HepG2 (cell line): Measurements from ENCODE around the gene MAN2A2. TPM values are rescaled to one million over a fixed set of nuclear protein-coding genes. Genes with fewer than 3 reads are reported as not detected.

Source experiments
- CREB1 ChIP-seq, 2 experiments: fragments of 450-650 bp in 1 of 2; IDR thresholded peaks; 2 replicates each; pipeline ENCODE4 v1.6.1; 2016 to 2017; ENCODE audit warnings: control low read depth in 1 of 2, mild to moderate bottlenecking in 1 of 2, missing compliant biosample characterization in 1 of 2, missing genetic modification characterization in 1 of 2
- FOSL1 ChIP-seq: sonication (generic); formaldehyde crosslinking; IDR thresholded peaks from 2 replicates; pipeline ENCODE4 v1.9.0; 2021; ENCODE audit warnings: missing genetic modification reagents, borderline replicate concordance
- SIN3B ChIP-seq: fragments of 150-350 bp; IDR thresholded peaks from 2 replicates; pipeline ENCODE4 v1.6.1; 2014; ENCODE audit warnings: low read length
- SMYD3 ChIP-seq: sonication (generic); formaldehyde crosslinking; IDR thresholded peaks from 2 replicates; pipeline ENCODE4 v1.8.1; 2023; ENCODE audit warnings: mild to moderate bottlenecking, missing genetic modification reagents
- ZNF367 ChIP-seq: sonication (generic); formaldehyde crosslinking; IDR thresholded peaks from 2 replicates; pipeline ENCODE4 v1.4.0; 2020; ENCODE audit warnings: missing genetic modification reagents, borderline replicate concordance
- ZNF780A ChIP-seq: sonication (generic); formaldehyde crosslinking; IDR thresholded peaks from 2 replicates; pipeline ENCODE4 v1.8.0; 2022; ENCODE audit warnings: mild to moderate bottlenecking, missing genetic modification reagents, moderate library complexity
- polyA plus RNA-seq, 8 experiments: library from polyadenylated mRNA; depleted of rRNA in 3 of 8; stranded (reverse) in 7 of 8; unstranded in 1 of 8; fragments of >200 nt; fragmentation: Illumina TruSeq in 4 of 8; extraction: Trizol in 4 of 8; gene quantifications; 2 replicates each; pipeline versions ENCODE4 v1.2.1 to v1.2.3, GENCODE V29; 2011 to 2016; ENCODE audit warnings: low read depth in 4 of 8, missing spikeins in 1 of 8, mixed read lengths in 1 of 8; ENCODE audit not compliant: insufficient read depth in 1 of 8
- total RNA-seq, 5 experiments: library from RNA; depleted of rRNA; stranded (reverse); fragments of >200 nt; fragmentation: Illumina TruSeq; extraction: Trizol; gene quantifications; 2 replicates each; pipeline ENCODE4 v1.2.3, GENCODE V29; 2016; ENCODE audit warnings: low read depth in 1 of 5
- TF ChIP-seq, protein P1 (sequence below), 2 experiments: fragments of 450-650 bp in 1 of 2; sonication (generic) in 1 of 2; formaldehyde crosslinking in 1 of 2; IDR thresholded peaks; 2 replicates each; pipeline versions ENCODE4 v1.6.1 to v1.8.0; 2016 to 2022; ENCODE audit warnings: antibody characterized with exemption in 1 of 2, mild to moderate bottlenecking in 1 of 2, missing genetic modification reagents in 1 of 2
- TF ChIP-seq, protein P2 (sequence below): sonication (generic); formaldehyde crosslinking; IDR thresholded peaks from 2 replicates; pipeline ENCODE4; 2020; ENCODE audit warnings: missing genetic modification reagents, mild to moderate bottlenecking, borderline replicate concordance
- TF ChIP-seq, protein P3 (sequence below): sonication (generic); formaldehyde crosslinking; IDR thresholded peaks from 2 replicates; pipeline ENCODE4 v1.4.0; 2020; ENCODE audit warnings: mild to moderate bottlenecking, missing genetic modification reagents
- TF ChIP-seq, protein P4 (sequence below): IDR thresholded peaks from 2 replicates; pipeline ENCODE4 v1.6.1; 2012; ENCODE audit warnings: inconsistent platforms
- TF ChIP-seq, protein P5 (sequence below), 2 experiments: IDR thresholded peaks; 2 replicates each; pipeline ENCODE4 v1.6.1; 2011 to 2012; ENCODE audit warnings: low read length in 2 of 2, borderline replicate concordance in 1 of 2, low read depth in 1 of 2, mild to moderate bottlenecking in 1 of 2, moderate library complexity in 1 of 2

MAN2A2 gene
- total and polyA plus RNA-seq, 2 of the 13 experiments (the other 11 are each of a cell fraction or from before 2014, with no cell fraction given) = 17.5 to 51.5 TPM

DNA sequence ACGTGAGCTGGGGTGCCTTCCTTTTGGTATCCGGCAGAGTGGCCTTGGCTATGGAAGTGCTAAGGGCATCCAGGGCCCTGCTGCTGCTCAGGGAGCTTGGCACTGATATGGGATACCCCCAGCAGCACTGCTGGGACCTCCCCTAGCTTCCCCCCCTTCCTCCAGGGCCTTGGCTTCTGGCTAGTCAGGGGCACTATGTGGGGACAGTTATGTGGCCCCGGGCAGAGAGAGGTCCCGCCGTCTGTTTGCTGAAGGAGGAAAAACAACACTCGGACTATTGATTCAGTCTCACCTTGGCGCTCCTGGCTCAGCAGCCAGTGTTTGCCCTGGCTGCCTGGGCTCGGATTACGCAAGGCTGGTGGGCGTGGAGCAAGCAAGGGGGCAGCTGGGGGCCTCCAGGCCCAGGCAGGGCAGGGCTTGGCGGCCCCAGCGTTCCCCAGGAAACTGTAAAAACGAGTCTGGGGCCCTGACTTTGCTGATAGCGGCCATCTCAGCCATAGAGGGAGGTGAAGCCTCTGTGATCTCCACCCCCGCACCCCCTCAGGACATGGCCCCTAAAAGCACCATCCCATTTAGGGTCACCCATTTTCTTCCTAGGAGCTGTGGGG is 29.0 kb upstream of the MAN2A2 start (continued):
- TF ChIP-seq, protein P1, sequence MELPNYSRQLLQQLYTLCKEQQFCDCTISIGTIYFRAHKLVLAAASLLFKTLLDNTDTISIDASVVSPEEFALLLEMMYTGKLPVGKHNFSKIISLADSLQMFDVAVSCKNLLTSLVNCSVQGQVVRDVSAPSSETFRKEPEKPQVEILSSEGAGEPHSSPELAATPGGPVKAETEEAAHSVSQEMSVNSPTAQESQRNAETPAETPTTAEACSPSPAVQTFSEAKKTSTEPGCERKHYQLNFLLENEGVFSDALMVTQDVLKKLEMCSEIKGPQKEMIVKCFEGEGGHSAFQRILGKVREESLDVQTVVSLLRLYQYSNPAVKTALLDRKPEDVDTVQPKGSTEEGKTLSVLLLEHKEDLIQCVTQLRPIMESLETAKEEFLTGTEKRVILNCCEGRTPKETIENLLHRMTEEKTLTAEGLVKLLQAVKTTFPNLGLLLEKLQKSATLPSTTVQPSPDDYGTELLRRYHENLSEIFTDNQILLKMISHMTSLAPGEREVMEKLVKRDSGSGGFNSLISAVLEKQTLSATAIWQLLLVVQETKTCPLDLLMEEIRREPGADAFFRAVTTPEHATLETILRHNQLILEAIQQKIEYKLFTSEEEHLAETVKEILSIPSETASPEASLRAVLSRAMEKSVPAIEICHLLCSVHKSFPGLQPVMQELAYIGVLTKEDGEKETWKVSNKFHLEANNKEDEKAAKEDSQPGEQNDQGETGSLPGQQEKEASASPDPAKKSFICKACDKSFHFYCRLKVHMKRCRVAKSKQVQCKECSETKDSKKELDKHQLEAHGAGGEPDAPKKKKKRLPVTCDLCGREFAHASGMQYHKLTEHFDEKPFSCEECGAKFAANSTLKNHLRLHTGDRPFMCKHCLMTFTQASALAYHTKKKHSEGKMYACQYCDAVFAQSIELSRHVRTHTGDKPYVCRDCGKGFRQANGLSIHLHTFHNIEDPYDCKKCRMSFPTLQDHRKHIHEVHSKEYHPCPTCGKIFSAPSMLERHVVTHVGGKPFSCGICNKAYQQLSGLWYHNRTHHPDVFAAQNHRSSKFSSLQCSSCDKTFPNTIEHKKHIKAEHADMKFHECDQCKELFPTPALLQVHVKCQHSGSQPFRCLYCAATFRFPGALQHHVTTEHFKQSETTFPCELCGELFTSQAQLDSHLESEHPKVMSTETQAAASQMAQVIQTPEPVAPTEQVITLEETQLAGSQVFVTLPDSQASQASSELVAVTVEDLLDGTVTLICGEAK (IDR thresholded peaks at IDR 0.05) = no peak
- TF ChIP-seq, protein P1 (CRISPR knock-in tag; IDR thresholded peaks at IDR 0.05) = peak; percentile 85
- TF ChIP-seq SIN3B (0 out of 2 replicates have a peak, but pooled peaks have one; percentile 22), FOSL1 (CRISPR knock-in tag) (no peak; the same call in 1 of the 2 replicates), ZNF367 (CRISPR knock-in tag) (no peak), ZNF780A (CRISPR knock-in tag) (peak; percentile 86; the same call in 1 of the 2 replicates), SMYD3 (peak; percentile 88; the same call in 1 of the 2 replicates), CREB1 (IDR thresholded peaks at IDR 0.05) (no peak), CREB1 (CRISPR knock-in tag; IDR thresholded peaks at IDR 0.05) (peak; percentile 67)
- TF ChIP-seq, protein P2, sequence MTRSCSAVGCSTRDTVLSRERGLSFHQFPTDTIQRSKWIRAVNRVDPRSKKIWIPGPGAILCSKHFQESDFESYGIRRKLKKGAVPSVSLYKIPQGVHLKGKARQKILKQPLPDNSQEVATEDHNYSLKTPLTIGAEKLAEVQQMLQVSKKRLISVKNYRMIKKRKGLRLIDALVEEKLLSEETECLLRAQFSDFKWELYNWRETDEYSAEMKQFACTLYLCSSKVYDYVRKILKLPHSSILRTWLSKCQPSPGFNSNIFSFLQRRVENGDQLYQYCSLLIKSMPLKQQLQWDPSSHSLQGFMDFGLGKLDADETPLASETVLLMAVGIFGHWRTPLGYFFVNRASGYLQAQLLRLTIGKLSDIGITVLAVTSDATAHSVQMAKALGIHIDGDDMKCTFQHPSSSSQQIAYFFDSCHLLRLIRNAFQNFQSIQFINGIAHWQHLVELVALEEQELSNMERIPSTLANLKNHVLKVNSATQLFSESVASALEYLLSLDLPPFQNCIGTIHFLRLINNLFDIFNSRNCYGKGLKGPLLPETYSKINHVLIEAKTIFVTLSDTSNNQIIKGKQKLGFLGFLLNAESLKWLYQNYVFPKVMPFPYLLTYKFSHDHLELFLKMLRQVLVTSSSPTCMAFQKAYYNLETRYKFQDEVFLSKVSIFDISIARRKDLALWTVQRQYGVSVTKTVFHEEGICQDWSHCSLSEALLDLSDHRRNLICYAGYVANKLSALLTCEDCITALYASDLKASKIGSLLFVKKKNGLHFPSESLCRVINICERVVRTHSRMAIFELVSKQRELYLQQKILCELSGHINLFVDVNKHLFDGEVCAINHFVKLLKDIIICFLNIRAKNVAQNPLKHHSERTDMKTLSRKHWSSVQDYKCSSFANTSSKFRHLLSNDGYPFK (CRISPR knock-in tag) = peak; percentile 82; the same call in 1 of the 2 replicates
- TF ChIP-seq, protein P3, sequence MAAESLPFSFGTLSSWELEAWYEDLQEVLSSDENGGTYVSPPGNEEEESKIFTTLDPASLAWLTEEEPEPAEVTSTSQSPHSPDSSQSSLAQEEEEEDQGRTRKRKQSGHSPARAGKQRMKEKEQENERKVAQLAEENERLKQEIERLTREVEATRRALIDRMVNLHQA (CRISPR knock-in tag) = no peak
- TF ChIP-seq, protein P4, sequence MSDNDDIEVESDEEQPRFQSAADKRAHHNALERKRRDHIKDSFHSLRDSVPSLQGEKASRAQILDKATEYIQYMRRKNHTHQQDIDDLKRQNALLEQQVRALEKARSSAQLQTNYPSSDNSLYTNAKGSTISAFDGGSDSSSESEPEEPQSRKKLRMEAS = peak; percentile 78
- TF ChIP-seq, protein P5, sequence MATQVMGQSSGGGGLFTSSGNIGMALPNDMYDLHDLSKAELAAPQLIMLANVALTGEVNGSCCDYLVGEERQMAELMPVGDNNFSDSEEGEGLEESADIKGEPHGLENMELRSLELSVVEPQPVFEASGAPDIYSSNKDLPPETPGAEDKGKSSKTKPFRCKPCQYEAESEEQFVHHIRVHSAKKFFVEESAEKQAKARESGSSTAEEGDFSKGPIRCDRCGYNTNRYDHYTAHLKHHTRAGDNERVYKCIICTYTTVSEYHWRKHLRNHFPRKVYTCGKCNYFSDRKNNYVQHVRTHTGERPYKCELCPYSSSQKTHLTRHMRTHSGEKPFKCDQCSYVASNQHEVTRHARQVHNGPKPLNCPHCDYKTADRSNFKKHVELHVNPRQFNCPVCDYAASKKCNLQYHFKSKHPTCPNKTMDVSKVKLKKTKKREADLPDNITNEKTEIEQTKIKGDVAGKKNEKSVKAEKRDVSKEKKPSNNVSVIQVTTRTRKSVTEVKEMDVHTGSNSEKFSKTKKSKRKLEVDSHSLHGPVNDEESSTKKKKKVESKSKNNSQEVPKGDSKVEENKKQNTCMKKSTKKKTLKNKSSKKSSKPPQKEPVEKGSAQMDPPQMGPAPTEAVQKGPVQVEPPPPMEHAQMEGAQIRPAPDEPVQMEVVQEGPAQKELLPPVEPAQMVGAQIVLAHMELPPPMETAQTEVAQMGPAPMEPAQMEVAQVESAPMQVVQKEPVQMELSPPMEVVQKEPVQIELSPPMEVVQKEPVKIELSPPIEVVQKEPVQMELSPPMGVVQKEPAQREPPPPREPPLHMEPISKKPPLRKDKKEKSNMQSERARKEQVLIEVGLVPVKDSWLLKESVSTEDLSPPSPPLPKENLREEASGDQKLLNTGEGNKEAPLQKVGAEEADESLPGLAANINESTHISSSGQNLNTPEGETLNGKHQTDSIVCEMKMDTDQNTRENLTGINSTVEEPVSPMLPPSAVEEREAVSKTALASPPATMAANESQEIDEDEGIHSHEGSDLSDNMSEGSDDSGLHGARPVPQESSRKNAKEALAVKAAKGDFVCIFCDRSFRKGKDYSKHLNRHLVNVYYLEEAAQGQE (IDR thresholded peaks at IDR 0.05; ENCODE audit: borderline replicate concordance in 1 of 2, low read depth in 1 of 2, low read length in 2 of 2) = peak in 1 of 2 experiments; percentile 82; a peak in 1 of 4 replicates
